ENCODE measurements around the gene ABCA9. TPM values are rescaled to one million over a fixed set of nuclear protein-coding genes. Genes with fewer than 3 reads are reported as not detected.

Gene ABCA9
- total RNA-seq, 1 experiment from 2014 or later: not detected

- no peak for TF ChIP-seq CTCF (IDR thresholded peaks at IDR 0.05; ENCODE audit: unreplicated experiment)
- Mint-ChIP-seq H3K36me3 (ENCODE audit: insufficient read depth, unreplicated experiment) (no peaks in the 10 kb centered on the region), H3K27ac (ENCODE audit: unreplicated experiment) (no peak overlapping the region), H3K27me3 (ENCODE audit: unreplicated experiment) (no peaks in the 10 kb centered on the region), H3K4me1 (ENCODE audit: low read depth, unreplicated experiment) (peaks cover 12% of the 10 kb centered on the region), H3K4me3 (ENCODE audit: low read depth, unreplicated experiment) (no peak overlapping the region), H3K9me3 (ENCODE audit: low read depth, unreplicated experiment) (peaks cover 5% of the 10 kb centered on the region)
- no peak for DNase-seq
- CTCF ChIA-PET: no interaction called here
- no TSS peak for BruUV-seq (replicated peaks)
- intact Hi-C loops (cut with micrococcal nuclease; ENCODE audit: unreplicated experiment): no loop called here
These were observed 18.4 kb downstream of the ABCA9 start for GRCh38 chr17:69042308-69042707.

- Mint-ChIP-seq H3K36me3 (ENCODE audit: insufficient read depth, unreplicated experiment) (no peaks in the 10 kb centered on the region), H3K4me3 (ENCODE audit: low read depth, unreplicated experiment) (no peak overlapping the region), H3K4me1 (ENCODE audit: low read depth, unreplicated experiment) (no peaks in the 10 kb centered on the region), H3K9me3 (ENCODE audit: low read depth, unreplicated experiment) (peaks cover 7% of the 10 kb centered on the region), H3K27ac (ENCODE audit: unreplicated experiment) (no peak overlapping the region), H3K27me3 (ENCODE audit: unreplicated experiment) (no peaks in the 10 kb centered on the region)
- CTCF ChIA-PET: no interaction called here
- no peak for DNase-seq
- TF ChIP-seq CTCF (IDR thresholded peaks at IDR 0.05; ENCODE audit: unreplicated experiment): no peak
- BruUV-seq (replicated peaks): no TSS peak
- intact Hi-C loops (cut with micrococcal nuclease; ENCODE audit: unreplicated experiment): no loop called here
These were observed 28.9 kb downstream of the ABCA9 start for GRCh38 chr17:69031839-69032238.

- Mint-ChIP-seq H3K4me3 (ENCODE audit: low read depth, unreplicated experiment) (no peak overlapping the region), H3K27me3 (ENCODE audit: unreplicated experiment) (no peaks in the 10 kb centered on the region), H3K9me3 (ENCODE audit: low read depth, unreplicated experiment) (no peaks in the 10 kb centered on the region), H3K4me1 (ENCODE audit: low read depth, unreplicated experiment) (no peaks in the 10 kb centered on the region), H3K36me3 (ENCODE audit: insufficient read depth, unreplicated experiment) (no peaks in the 10 kb centered on the region), H3K27ac (ENCODE audit: unreplicated experiment) (no peak overlapping the region)
- intact Hi-C loops (cut with micrococcal nuclease; ENCODE audit: unreplicated experiment): no loop called here
- no peak for TF ChIP-seq CTCF (IDR thresholded peaks at IDR 0.05; ENCODE audit: unreplicated experiment)
- no peak for DNase-seq
- CTCF ChIA-PET: no interaction called here
- BruUV-seq (replicated peaks): no TSS peak
These were observed 30.6 kb downstream of the ABCA9 start for GRCh38 chr17:69030169-69030568.

GRCh38 chr17:69018687-69019086 is 42.0 kb downstream of the ABCA9 start:
- Mint-ChIP-seq H3K27ac (ENCODE audit: unreplicated experiment) (no peak overlapping the region), H3K27me3 (ENCODE audit: unreplicated experiment) (no peaks in the 10 kb centered on the region), H3K4me1 (ENCODE audit: low read depth, unreplicated experiment) (no peaks in the 10 kb centered on the region), H3K4me3 (ENCODE audit: low read depth, unreplicated experiment) (no peak overlapping the region), H3K36me3 (ENCODE audit: insufficient read depth, unreplicated experiment) (no peaks in the 10 kb centered on the region), H3K9me3 (ENCODE audit: low read depth, unreplicated experiment) (no peaks in the 10 kb centered on the region)
- CTCF ChIA-PET: no interaction called here
- intact Hi-C loops (cut with micrococcal nuclease; ENCODE audit: unreplicated experiment): no loop called here
- DNase-seq: no peak
- no TSS peak for BruUV-seq (replicated peaks)
- TF ChIP-seq CTCF (IDR thresholded peaks at IDR 0.05; ENCODE audit: unreplicated experiment): no peak
